ENCODE data around the gene MTHFD1L.

GRCh38 chr6:150822932-150823331, 42.6 kb upstream of the MTHFD1L start:
- no peak for TF ChIP-seq CTCF (IDR thresholded peaks at IDR 0.05)
- no peak for TF ChIP-seq POLR2A (IDR thresholded peaks at IDR 0.05)
